HG03469 (cell line): ENCODE measurements around the gene KRTAP10-2.
"Not testable (repeated sequence)": the region's sequence is repeated elsewhere in the genome, so short reads cannot be mapped to it uniquely, and the experiment has no call there.

ENCODE experiments used
- ATAC-seq: cut with Tn5 transposase; IDR thresholded peaks from one replicate; pipeline ENCODE4 v1.9.1; 2021; ENCODE audit warnings: mild to moderate bottlenecking, moderate library complexity, moderate number of reproducible peaks; ENCODE audit not compliant: unreplicated experiment

Gene KRTAP10-2

DNA sequence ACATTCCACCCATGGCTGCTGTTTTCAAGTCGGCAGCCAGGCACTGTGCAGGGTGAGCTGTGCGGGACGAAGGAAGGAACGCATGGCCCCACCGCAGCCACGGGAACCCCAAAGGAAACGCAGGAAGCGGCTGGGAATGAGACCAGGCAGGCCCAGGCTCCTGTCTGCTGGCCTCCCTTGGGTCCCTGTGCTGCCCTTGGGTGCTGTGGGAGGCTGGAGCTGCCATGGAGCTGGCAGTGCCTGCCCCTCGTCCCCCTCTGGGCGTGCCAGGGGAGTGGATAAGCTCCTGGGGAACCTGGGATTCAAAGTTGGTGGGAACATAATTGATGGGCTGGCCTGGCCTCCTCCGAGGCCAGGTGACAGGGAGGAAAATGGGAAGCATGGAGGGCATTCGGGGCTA, 17.0 kb upstream of the KRTAP10-2 start:
- ATAC-seq: no peak

DNA sequence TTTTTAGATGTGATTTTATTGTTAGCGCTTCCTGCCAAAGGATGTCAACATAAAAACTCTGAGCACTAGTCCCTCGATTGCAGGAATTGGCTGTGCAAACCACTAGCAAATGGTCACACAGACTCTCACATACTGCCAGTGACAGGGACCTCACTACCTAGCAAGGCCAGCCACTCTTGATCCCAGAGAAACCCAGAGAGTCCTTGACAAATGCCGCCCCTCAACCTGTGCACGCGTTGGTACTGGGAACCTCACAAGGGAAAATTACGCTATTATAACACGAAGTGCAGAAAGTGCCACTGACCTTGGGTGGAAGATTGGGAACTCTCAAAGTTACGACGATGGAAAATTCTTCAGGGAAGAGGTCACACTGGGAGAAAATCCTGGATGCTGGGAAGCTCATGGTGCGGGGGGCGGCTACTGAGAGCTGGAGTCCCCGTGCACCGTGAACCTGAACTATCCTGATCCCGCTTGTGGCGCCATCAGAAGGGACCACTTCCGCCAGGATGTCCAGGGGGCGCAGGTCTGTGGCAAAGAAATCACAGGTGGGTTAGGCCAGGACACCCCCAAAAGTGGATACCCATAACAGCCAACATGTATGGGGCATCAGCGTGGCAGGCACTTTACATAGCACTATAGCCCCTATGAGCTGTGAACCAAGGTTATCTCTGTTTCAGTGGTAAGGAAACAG, 16.3 kb upstream of the KRTAP10-2 start:
- no peak for ATAC-seq

DNA sequence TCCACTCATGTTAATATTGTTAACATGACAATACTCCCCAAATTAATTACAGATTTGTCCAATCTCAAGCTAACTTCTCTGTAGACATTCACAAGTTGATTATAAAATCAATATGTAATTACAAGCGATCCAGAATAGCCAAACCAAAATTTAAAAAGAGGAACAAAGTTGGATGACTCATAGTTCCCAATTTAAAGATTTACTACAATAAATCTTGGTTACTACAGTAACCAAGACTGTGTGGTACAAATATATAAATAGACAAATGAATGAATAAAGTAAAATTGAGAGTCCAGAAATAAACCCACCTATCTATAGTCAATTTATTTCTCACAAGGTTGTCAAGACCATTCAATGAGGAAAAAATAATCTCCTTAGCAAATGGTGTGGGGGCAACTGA, 15.1 kb upstream of the KRTAP10-2 start:
- no peak for ATAC-seq

DNA sequence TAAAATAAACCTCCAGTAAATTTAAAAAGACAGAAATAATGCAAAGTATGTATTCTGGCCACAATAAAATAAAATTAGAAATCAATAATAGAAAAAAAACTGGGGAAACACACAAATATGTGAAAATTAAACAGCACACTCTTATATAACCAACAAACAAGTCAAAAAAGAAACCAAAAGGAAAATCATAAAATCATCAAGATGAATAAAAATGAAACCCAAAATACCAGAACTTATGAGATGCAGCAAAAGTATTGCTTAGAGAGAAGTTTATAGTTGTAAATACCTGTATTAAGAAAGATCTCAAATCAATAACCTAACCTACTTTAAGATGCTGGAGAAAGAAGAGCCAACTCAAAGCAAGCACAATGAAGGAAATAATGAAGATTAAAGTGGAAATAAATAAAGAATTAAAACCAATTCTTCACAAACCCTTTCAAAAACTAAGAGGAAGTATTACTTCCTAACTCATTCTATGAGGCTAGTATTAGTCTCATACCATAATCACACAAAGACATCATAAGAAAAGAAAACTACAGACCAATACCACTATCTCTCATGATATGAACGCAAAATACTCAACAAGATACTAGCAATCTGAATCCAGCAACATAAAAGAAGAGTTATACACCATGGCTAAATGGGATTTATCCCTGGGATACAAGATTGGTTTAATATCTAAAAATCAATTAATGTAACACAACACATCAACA, 13.7 kb upstream of the KRTAP10-2 start:
- ATAC-seq: no peak

DNA sequence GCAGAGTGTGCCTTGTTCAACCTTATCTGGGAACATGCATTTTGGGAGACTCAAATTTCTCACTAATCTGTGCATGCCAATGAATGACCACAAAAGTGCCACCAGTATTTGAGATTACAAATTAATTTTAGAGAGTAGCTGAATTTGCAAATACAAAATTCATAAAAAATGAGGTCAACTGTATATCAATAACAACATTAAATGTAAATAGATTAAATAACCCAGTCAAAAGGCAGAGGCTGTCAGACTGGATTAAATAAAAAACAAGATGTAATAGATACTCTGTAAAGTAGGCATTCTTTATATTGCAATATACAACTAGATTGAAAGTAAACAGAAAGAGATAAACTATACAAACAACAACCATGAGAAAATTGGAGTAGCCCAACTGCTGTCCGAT, 12.8 kb upstream of the KRTAP10-2 start:
- no peak for ATAC-seq

DNA sequence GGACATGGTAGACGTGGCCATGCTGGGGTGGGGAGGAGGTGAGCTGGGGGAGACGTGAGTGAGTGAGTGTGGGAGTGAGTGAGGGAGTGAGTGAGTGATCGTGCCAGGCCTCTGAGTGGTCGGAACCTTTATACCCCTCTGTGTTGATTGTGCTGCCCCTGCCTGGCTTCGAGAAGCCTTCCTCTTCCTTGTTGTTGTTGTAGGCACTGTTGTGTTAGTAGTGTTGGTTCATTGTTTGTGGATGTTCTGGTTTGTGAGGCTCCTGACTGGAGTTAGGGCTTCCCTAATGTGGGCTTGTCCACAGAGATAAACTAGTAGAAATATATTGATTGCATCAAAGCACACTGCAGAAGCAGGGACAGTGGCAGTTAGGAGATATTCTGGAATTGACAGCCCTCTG, 7.4 kb upstream of the KRTAP10-2 start, which contains the start of gene KRTAP10-3:
TSS of gene KRTAP10-3 (minus strand) at position 101 of the 400 bp plus-strand sequence. CDS start at position 21, 80 bp downstream.
- ATAC-seq: no peak

DNA sequence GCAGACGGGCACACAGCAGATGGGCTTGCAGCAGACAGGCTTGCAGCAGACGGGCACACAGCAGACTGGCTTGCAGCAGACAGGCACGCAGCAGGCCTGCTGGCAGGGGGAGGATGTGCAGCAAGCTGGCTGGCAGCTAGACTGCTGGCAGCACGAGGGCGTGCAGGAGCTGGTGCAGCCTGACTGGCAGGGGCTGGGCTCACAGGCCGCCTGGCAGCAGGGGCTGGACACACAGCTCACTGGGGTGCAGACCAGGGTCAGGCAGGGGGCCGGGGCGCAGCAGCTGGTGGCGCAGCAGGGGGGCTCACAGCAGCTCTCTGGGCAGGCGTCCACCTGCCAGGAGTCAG, 7.0 kb upstream of the KRTAP10-2 start:
- not testable (repeated sequence) for ATAC-seq

DNA sequence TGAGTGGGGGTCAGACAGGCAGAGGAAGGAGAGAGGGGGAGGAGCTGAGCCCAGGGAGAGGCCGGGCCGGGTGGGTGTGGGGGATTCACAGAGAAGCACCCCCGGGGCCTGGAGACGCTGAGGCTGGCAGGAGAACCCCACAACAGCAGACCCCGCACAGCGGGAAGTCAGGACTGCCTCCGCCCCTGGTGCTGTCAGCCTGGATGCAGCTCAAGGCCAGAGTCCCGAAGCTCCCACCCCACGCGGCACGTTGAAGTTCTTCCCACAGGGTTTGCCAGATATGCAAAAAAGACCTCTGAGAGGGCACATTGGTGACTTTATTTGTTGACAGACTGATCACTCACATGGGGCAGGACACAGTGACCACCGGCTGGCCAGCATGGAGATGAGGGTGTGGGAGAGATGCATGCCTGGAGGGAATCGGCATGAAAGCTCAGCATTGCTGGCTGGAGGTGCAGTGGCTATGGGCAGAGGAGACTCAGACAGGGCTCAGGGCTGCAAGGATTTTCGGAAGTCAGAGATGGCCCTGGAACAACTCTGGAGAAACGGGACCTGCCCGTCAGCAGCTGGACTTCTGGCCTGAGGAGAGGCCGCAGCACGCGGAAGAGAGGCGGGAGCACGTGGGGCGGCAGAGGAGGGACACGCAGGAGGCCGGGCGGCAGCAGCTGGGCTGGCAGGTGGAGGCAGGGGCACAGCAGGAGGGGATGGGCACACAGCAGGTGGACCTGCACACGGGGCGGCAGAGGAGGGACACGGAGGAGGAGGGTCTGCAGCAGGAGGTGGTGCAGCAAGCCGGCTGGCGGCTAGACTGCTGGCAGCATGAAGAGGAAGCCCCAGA, 6.4 kb upstream of the KRTAP10-2 start:
- ATAC-seq: no peak

DNA sequence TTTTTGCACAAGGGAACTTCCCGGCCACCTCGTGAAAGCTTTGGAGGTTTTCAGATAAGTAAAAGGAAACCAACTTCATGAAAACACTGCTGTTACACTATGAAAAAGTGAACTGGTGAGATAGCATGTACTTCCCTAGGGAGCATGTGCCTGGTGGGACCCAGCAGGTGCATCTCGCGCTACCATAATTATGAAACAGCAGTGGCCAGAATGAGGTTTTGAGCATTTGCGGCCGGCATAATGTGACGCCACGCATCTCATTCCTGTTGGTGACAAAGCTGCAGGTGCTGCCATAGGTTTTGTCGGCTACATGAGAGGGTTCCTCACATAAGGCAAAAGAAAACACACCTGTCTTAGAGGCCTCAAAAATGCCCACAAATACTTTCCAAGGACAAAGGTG, 5.6 kb upstream of the KRTAP10-2 start:
- no peak for ATAC-seq

DNA sequence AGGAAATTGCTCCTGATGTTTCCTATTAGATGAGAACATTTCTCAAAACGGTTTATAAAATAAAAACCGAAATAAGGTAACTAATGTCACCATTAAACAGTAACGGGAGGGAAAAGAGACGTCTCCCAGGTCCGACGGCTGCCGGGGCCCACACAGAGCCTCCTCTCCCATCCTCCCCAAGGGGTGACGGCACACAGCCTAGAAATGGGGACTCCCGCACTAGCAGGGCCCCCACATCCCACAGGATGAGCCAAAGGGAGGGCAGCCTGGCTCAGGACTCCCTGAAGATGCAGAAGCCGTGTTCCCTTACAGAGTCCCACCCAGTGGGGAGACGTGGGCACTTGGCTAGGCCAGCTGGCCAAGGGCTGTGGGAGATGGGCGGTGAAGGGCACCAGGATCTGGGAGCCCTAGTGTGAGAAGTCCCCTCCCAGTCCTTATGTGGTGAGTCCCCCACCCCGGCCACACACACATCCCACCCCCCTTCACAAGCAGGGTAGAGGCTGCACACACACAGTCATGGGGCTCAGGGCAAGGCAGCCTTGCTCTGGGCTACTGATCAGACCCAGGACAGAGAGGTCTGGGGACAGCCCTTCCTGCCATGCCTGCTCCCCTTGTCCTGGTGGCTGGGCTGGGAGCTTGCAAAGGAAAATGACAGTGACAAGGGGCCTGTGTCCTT, 4.0 kb upstream of the KRTAP10-2 start:
- no peak for ATAC-seq

DNA sequence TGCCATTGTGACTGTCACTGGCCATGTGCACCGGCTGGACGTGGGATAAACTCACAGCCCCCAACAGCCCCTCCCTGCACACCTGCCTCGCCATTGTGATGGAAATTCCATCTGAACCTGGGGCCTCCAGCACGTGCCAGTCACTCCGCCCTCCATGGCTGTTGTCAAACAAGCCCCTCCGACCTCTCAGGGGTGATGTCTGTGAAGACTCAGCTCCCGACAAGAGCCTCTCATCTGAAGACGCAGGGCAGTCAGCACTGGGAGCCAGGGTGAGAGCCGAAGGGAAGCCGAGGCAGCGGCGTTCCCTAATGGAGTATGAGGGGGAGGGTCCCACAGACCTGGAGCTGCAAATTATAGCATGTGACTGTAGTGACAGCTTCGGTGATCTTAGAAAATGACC, 1.4 kb upstream of the KRTAP10-2 start:
- no peak for ATAC-seq

DNA sequence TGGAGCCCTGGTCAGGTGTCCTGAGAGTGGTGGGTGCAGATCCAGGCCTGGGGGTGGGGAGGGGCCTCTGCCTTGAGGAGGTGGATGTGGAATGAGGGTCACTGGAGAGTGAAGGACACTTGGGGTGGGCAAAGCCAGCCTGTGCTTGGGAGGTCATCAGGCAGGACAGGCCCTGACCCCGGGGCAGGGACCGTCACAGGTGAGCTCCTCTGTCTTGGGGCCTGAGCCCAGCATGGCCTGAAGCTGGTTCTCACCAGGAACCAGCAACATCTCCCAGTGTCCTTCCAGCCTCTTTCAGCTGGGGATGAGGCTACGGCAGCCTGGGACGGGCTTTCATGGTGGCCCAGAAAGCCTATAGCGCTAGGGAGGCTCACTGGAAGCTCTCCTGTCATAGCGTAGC, 831 bp upstream of the KRTAP10-2 start:
- ATAC-seq: no peak

DNA sequence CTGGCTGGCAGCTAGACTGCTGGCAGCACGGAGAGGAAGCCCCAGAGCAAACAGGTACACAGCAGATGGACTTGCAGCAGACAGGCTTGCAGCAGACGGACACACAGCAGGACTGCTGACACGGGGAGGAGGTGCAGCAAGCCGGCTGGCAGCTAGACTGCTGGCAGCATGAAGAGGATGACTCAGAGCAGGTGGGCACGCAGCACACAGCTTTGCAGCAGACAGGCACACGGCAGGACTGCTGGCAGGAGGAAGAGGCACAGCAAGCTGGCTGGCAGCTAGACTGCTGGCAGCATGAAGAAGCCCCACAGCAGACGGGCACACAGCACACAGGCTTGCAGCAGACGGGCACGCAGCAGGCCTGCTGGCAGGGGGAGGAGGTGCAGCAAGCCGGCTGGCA, 498 bp downstream of the KRTAP10-2 start:
- no peak for ATAC-seq

DNA sequence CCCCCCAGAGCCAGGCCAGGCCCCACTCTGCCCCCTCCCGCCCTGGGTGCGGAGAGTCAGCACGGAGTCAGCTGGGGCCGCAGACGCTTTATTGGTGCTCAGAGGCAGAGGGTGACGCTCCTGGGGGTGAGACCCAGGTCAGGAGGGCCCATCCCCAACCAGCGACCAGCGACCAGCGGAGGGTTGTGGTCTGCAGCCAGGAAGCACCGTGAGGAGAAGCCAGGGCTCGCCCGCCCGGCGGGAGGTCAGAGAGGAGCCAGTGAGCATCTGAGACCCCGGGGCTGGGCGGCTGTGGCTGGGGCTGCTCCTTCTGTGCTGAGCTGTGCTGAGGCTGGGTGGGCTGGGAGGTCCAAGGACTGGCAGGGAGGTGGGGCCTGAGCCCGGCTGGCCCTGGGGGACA, 1.0 kb downstream of the KRTAP10-2 start:
- ATAC-seq: not testable (repeated sequence)

DNA sequence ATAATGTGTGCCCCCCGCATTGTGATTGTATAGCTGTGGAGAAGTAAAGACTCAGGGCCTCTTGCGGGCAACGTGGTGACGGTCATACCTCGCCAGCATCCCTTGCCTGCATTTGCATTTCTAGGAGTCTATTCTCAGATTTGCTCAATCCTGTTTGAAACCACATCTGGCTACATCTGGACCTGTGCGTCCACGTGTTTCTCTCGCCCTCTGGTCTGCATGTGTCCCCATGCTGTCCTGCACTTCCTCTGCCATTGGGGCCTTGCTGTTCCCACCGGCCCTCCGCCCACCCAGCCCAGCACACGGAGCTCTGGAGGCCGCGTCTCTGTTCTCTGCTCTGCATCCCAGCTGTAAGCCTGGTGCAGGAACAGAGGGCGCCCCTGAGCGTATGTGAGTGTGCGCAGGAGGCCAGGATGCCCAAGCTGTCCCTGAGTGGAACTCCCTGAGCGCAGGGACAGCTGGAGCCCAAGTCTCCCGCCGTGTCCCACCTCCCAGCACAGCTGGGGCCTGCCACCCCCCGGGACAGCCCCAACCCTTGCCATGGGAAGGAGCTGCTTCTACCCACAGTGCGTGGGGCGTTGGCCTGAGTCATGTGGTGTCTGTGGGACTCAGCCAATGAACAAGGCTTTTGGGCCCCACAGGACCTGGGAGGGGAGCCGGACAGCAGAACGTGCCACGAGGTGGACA, 1.6 kb downstream of the KRTAP10-2 start:
- no peak for ATAC-seq

DNA sequence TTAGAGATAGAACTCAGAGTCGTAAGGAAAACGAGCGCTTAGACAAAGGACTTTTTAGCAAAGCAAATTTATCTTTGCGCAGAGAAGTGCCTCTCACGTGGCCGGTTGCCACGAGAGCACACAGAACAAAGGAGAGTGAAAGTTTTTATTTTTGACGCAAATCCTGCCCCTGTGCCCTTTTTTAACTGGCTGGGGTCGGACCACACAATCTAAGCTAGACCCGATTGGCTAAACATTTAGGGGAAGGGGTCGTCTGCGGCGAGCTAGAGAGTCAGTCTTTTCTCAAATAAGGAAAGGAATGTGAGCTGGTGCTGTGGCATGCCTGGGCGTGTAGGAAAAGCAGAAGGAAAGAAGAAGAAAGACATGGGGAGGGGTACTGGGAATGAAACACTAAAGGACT, 2.4 kb downstream of the KRTAP10-2 start:
- no peak for ATAC-seq

DNA sequence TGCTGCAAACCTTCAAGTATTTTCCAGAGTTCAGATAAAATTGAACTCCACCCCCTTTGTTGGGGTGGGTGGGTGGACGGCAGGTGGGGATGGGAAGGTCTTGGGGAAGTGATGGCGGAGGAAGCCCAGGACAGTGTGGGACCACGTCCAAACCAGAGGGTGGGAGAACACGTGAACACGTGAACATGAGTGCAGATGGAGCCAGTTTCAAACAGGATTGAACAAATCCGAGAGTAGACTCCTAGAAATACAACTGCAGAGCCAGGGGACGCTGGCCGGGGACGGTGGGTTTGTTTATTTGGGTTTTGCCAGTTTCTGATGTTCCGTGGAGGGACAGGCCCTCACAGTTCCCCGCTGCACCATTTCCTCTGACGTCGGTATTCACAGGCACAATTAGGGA, 2.9 kb downstream of the KRTAP10-2 start:
- no peak for ATAC-seq

DNA sequence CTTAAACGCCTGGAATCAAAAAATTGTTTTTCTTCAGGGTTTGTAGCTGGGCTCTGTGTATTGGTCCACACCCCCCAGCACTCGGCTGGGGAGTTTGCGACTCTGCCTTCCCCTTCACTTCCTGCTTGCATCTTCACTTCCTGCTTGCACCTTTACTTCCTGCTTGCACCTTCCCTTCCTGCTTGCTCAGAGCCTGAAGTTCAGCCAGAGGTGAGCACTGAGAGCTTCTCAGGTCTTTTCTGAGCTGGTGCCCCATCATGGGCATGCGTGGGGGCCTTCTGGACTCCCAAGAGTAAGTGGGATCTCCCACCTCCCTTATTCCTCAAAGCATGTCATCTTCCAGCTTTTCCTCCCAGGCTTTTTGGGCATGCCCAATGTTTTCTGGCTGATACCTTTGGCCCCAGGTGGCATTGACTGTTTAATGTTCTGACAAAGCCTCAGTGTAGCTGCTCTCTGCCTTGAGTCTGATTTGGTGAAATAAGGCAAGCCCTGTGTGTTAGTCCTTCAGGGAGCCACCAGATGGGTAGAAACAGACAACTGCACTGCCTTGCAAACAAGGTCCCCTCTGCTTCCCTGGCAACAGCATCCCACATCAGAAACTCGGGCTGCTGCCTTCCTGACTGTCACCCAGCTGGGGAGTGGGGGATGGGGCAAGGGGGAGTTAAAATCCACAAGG, 3.5 kb downstream of the KRTAP10-2 start:
- no peak for ATAC-seq

DNA sequence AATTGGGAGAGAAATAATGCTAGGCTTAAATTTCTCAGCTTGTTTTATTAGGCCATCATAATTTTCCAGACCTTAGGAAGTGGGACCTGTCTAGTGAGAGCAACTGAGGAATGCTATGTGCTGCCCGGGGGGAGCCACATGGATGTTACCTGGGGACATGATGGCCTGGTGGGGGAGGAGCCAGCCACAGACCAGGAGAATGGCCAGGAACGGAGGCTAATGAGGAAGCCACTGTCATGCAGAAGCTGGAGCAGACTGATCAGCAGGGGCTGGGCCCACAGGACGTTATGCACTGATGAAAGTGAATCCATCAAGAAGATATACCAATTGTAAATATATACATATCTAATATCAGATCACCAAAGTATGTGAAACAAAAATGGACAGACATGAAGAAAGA, 6.7 kb downstream of the KRTAP10-2 start:
- no peak for ATAC-seq

DNA sequence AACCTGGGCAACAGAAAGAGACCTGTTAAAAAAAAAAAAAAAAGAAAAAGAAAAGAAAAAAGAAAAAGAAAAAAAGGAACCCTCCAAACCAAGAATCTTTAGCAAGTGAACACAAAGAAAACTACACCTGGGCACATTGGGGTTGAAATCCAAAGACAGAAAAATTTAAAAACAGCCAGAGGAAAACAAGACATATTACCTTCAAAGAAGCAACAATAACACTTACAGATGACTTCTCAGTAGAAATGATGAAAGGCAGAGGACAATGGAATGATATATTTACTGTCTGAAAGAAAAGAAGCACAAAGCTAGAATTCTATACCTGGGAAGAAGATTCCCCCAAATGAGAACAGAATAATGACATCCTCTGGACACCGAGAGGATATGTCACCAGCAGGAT, 8.6 kb downstream of the KRTAP10-2 start:
- no peak for ATAC-seq
